Activated CD4-positive, alpha-beta T cell treated with anti-CD3 and anti-CD28 coated beads, Interleukin-2, amount 10 ng/mL, durations not matched to agents 24 days and 14 days (primary cell): Measurements from ENCODE around the gene CYFIP1. TPM values are rescaled to one million over a fixed set of nuclear protein-coding genes. Genes with fewer than 3 reads are reported as not detected.

ENCODE experiments used
- DNase-seq: peaks from one replicate; pipeline ENCODE4 v3.0.0; 2022
- H3K27ac Mint-ChIP-seq: one replicate; pipeline ENCODE4 v1.8.0; 2022; ENCODE audit warnings: mild to moderate bottlenecking, mixed read lengths
- H3K27me3 Mint-ChIP-seq: one replicate; pipeline ENCODE4 v1.8.0; 2022; ENCODE audit warnings: mixed read lengths
- H3K36me3 Mint-ChIP-seq: one replicate; pipeline ENCODE4 v1.8.0; 2022; ENCODE audit warnings: low read depth, mild to moderate bottlenecking, mixed read lengths
- H3K4me1 Mint-ChIP-seq: one replicate; pipeline ENCODE4 v1.8.0; 2021; ENCODE audit warnings: mixed read lengths
- H3K4me3 Mint-ChIP-seq: one replicate; pipeline ENCODE4 v1.8.0; 2022; ENCODE audit warnings: mild to moderate bottlenecking, moderate library complexity, mixed read lengths
- H3K9me3 Mint-ChIP-seq: one replicate; pipeline ENCODE4 v1.8.0; 2021; ENCODE audit warnings: mixed read lengths
- intact Hi-C: fragments of 100-400 bp; cut with micrococcal nuclease; formaldehyde crosslinking; loops from one replicate; pipeline ENCODE4 v1.15.1; 2023
- total RNA-seq: library from RNA; stranded (reverse); gene quantifications from 2 replicates; pipeline ENCODE4 v1.2.3, GENCODE V29; 2022

CYFIP1 gene
- total RNA-seq, 1 donor from 2014 or later: 60.8 TPM

- intact Hi-C loops: no loop called here
- peaks cover 42% of the 10 kb centered on the region for H3K36me3 Mint-ChIP-seq
- H3K27ac Mint-ChIP-seq: no peak overlapping the region
- DNase-seq: no peak
- peaks cover 6% of the 10 kb centered on the region for H3K4me1 Mint-ChIP-seq
- H3K9me3 Mint-ChIP-seq: no peaks in the 10 kb centered on the region
- no peaks in the 10 kb centered on the region for H3K27me3 Mint-ChIP-seq
- H3K4me3 Mint-ChIP-seq: no peak overlapping the region
Observed at GRCh38 chr15:22855791-22856190, 124.4 kb downstream of the CYFIP1 start.

- Mint-ChIP-seq H3K4me1 (peaks cover 18% of the 10 kb centered on the region), H3K9me3 (no peaks in the 10 kb centered on the region), H3K27me3 (no peaks in the 10 kb centered on the region), H3K4me3 (no peak overlapping the region), H3K27ac (no peak overlapping the region), H3K36me3 (peaks cover 39% of the 10 kb centered on the region)
- intact Hi-C loops: no loop called here
- no peak for DNase-seq
Observed at GRCh38 chr15:22851513-22851912, 128.7 kb downstream of the CYFIP1 start.

GRCh38 chr15:22850055-22850454, 130.1 kb downstream of the CYFIP1 start:
- Mint-ChIP-seq H3K27ac (no peak overlapping the region), H3K36me3 (peaks cover 41% of the 10 kb centered on the region), H3K27me3 (no peaks in the 10 kb centered on the region), H3K9me3 (no peaks in the 10 kb centered on the region), H3K4me1 (peaks cover 19% of the 10 kb centered on the region), H3K4me3 (no peak overlapping the region)
- intact Hi-C loops: no loop called here
- DNase-seq: no peak

- no peak overlapping the region for H3K27ac Mint-ChIP-seq
- H3K9me3 Mint-ChIP-seq: no peaks in the 10 kb centered on the region
- no peaks in the 10 kb centered on the region for H3K27me3 Mint-ChIP-seq
- H3K4me1 Mint-ChIP-seq: peaks cover 30% of the 10 kb centered on the region
- DNase-seq: no peak
- no peak overlapping the region for H3K4me3 Mint-ChIP-seq
- intact Hi-C loops: no loop called here
- peaks cover 44% of the 10 kb centered on the region for H3K36me3 Mint-ChIP-seq
Observed at GRCh38 chr15:22846073-22846472, 134.1 kb downstream of the CYFIP1 start.

- Mint-ChIP-seq H3K36me3 (peaks cover 43% of the 10 kb centered on the region), H3K27me3 (no peaks in the 10 kb centered on the region), H3K9me3 (no peaks in the 10 kb centered on the region), H3K27ac (no peak overlapping the region), H3K4me1 (peaks cover 32% of the 10 kb centered on the region), H3K4me3 (no peak overlapping the region)
- no peak for DNase-seq
- intact Hi-C loops: no loop called here
Observed at GRCh38 chr15:22845289-22845900, 134.8 kb downstream of the CYFIP1 start.

- H3K36me3 Mint-ChIP-seq: peaks cover 45% of the 10 kb centered on the region
- no peaks in the 10 kb centered on the region for H3K27me3 Mint-ChIP-seq
- H3K4me1 Mint-ChIP-seq: peaks cover 28% of the 10 kb centered on the region
Observed at GRCh38 chr15:22844421-22845288, 135.5 kb downstream of the CYFIP1 start.

GRCh38 chr15:22839046-22839695, 141.0 kb downstream of the CYFIP1 start:
- H3K27me3 Mint-ChIP-seq: peaks cover 7% of the 10 kb centered on the region
- no peak for DNase-seq
- peaks cover 19% of the 10 kb centered on the region for H3K36me3 Mint-ChIP-seq
- peaks cover 22% of the 10 kb centered on the region for H3K4me1 Mint-ChIP-seq
- peak overlapping the region; percentile 98 for H3K4me3 Mint-ChIP-seq
- intact Hi-C loops: loop anchor here (2.0 kb wide), 1 partner anchor 42 kb away; no protein-coding TSS in a partner anchor
- H3K9me3 Mint-ChIP-seq: no peaks in the 10 kb centered on the region
- peak overlapping the region; percentile 95 for H3K27ac Mint-ChIP-seq

More at GRCh38 chr15:22844421-22845288, 135.5 kb downstream of the CYFIP1 start:
- DNase-seq: no peak
- Mint-ChIP-seq H3K27ac (no peak overlapping the region), H3K4me3 (no peak overlapping the region), H3K9me3 (no peaks in the 10 kb centered on the region)
- intact Hi-C loops: no loop called here

GRCh38 chr15:22838292-22839042, 141.7 kb downstream of the CYFIP1 start, which contains the start of gene NIPA2:
Gene NIPA2 (plus strand): TSS chr15:22838666. CDS start chr15:22851732, 13,066 bp downstream.
- peak within 1 kb of the TSS; percentile 95 for H3K27ac Mint-ChIP-seq
- peaks cover 22% of the 10 kb centered on the region for H3K4me1 Mint-ChIP-seq
- intact Hi-C loops: loop anchor here (1.0 to 2.0 kb wide), 4 partner anchors 42 to 201 kb away; partner anchors contain the start of genes NIPA1 and TUBGCP5
- peaks cover 7% of the 10 kb centered on the region for H3K27me3 Mint-ChIP-seq
- no peaks in the 10 kb centered on the region for H3K9me3 Mint-ChIP-seq
- peak; percentile 100 for DNase-seq
- peaks cover 19% of the 10 kb centered on the region for H3K36me3 Mint-ChIP-seq
- peak within 1 kb of the TSS; percentile 98 for H3K4me3 Mint-ChIP-seq

GRCh38 chr15:22831473-22831872, 148.7 kb downstream of the CYFIP1 start:
- Mint-ChIP-seq H3K27me3 (peaks cover 9% of the 10 kb centered on the region), H3K36me3 (peaks cover 5% of the 10 kb centered on the region), H3K4me3 (no peak overlapping the region), H3K9me3 (no peaks in the 10 kb centered on the region), H3K27ac (no peak overlapping the region), H3K4me1 (no peaks in the 10 kb centered on the region)
- DNase-seq: no peak
- intact Hi-C loops: no loop called here

GRCh38 chr15:22827125-22827524, 153.0 kb downstream of the CYFIP1 start:
- DNase-seq: no peak
- Mint-ChIP-seq H3K36me3 (peaks cover 21% of the 10 kb centered on the region), H3K4me3 (no peak overlapping the region), H3K27me3 (no peaks in the 10 kb centered on the region), H3K4me1 (no peaks in the 10 kb centered on the region), H3K27ac (no peak overlapping the region), H3K9me3 (no peaks in the 10 kb centered on the region)
- intact Hi-C loops: no loop called here

- no peak for DNase-seq
- Mint-ChIP-seq H3K36me3 (peaks cover 27% of the 10 kb centered on the region), H3K27me3 (no peaks in the 10 kb centered on the region), H3K27ac (no peak overlapping the region), H3K4me1 (no peaks in the 10 kb centered on the region), H3K9me3 (no peaks in the 10 kb centered on the region), H3K4me3 (no peak overlapping the region)
- intact Hi-C loops: no loop called here
Observed at GRCh38 chr15:22823495-22824128, 156.6 kb downstream of the CYFIP1 start.

- Mint-ChIP-seq H3K36me3 (peaks cover 30% of the 10 kb centered on the region), H3K27ac (no peak overlapping the region)
- intact Hi-C loops: no loop called here
Observed at GRCh38 chr15:22819651-22820050, 160.5 kb downstream of the CYFIP1 start.

More at GRCh38 chr15:22819651-22820050, 160.5 kb downstream of the CYFIP1 start:
- no peaks in the 10 kb centered on the region for H3K9me3 Mint-ChIP-seq
- H3K4me3 Mint-ChIP-seq: no peak overlapping the region
- peaks cover 6% of the 10 kb centered on the region for H3K4me1 Mint-ChIP-seq
- no peaks in the 10 kb centered on the region for H3K27me3 Mint-ChIP-seq
- no peak for DNase-seq
